MCF 10A (cell line): Measurements from ENCODE around the gene SLC44A3. TPM values are rescaled to one million over a fixed set of nuclear protein-coding genes. Genes with fewer than 3 reads are reported as not detected.

Experiments used
- BruUV-seq: library from RNA; stranded (reverse); fragments of 400-500 nt; replicated peaks from 2 replicates; lab custom pipeline; 2021; lab: Mats Ljungman, UMichigan
- CTCF ChIA-PET: fragments of 300-600 bp; sonication (Branson Sonifier 250); formaldehyde crosslinking; extraction: SDS; loops from one replicate; lab custom pipeline; 2021; ENCODE audit warnings: antibody characterized with exemption, inconsistent platforms; lab: Yijun Ruan, JAX
- POLR2A ChIA-PET: fragments of 300-600, 350-650 bp; sonication (Branson Sonifier 250); formaldehyde crosslinking; extraction: SDS; loops from one replicate; lab custom pipeline; 2020; ENCODE audit warnings: antibody characterized with exemption, inconsistent platforms; lab: Yijun Ruan, JAX
- DNase-seq: peaks from one replicate; pipeline ENCODE4 v3.0.0-alpha.2; 2018; ENCODE audit not compliant: unreplicated experiment
- H3K27ac Mint-ChIP-seq: one replicate; pipeline ENCODE4 v1.8.0; 2022; ENCODE audit warnings: mild to moderate bottlenecking, low read depth, mixed read lengths; ENCODE audit not compliant: unreplicated experiment
- H3K27me3 Mint-ChIP-seq: one replicate; pipeline ENCODE4 v1.8.0; 2022; ENCODE audit warnings: mixed read lengths; ENCODE audit not compliant: insufficient read depth, unreplicated experiment
- H3K36me3 Mint-ChIP-seq: one replicate; pipeline ENCODE4 v1.8.0; 2022; ENCODE audit warnings: mild to moderate bottlenecking, moderate library complexity, mixed read lengths; ENCODE audit not compliant: insufficient read depth, unreplicated experiment
- H3K4me1 Mint-ChIP-seq: one replicate; pipeline ENCODE4 v1.8.0; 2022; ENCODE audit warnings: mixed read lengths; ENCODE audit not compliant: insufficient read depth, unreplicated experiment
- H3K4me3 Mint-ChIP-seq: one replicate; pipeline ENCODE4 v1.8.0; 2022; ENCODE audit warnings: mild to moderate bottlenecking, moderate library complexity, mixed read lengths; ENCODE audit not compliant: unreplicated experiment
- H3K9me3 Mint-ChIP-seq: one replicate; pipeline ENCODE4 v1.8.0; 2022; ENCODE audit warnings: mixed read lengths; ENCODE audit not compliant: unreplicated experiment
- CTCF ChIP-seq: fragments of 200-600 bp; IDR thresholded peaks from one replicate; pipeline ENCODE4 v1.8.0; 2022; ENCODE audit warnings: antibody characterized with exemption, mild to moderate bottlenecking; ENCODE audit not compliant: unreplicated experiment
- intact Hi-C: fragments of 100-400 bp; cut with micrococcal nuclease; formaldehyde crosslinking; loops from 2 replicates; pipeline ENCODE4 v1.14.1; 2022
- total RNA-seq: library from RNA; stranded (reverse); gene quantifications from 2 replicates; pipeline ENCODE4 v1.2.3, GENCODE V29; 2022

Gene SLC44A3
- total RNA-seq, 1 experiment from 2014 or later: 2.8 TPM

DNA sequence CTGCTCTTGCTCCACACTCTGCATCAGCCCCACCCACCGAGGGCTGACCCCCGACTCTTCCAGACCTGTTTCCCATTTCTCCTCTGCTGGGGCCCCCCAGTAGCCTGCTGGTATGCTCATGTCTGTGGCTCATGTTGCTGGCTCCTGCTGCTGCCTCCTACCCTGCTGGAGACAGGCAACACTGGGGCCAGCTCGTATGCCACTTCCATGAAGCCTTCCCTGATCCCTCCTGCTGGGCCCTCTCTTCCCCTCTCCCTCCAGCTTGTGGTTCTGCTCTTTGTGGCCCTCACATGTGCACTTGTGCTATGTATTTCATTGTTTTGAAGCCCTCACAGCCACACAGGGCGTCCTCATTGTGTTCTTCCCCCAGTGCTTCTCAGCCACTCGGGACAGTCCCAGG, 66.2 kb downstream of the SLC44A3 start:
- POLR2A ChIA-PET: interaction anchor here (2.1 kb wide), 1 partner anchor 11 kb away, joined by 5 read pairs; no protein-coding TSS in a partner anchor
- BruUV-seq: no TSS peak
- Mint-ChIP-seq H3K36me3 (no peaks in the 10 kb centered on the region), H3K9me3 (no peaks in the 10 kb centered on the region), H3K4me3 (no peak overlapping the region), H3K27ac (no peak overlapping the region), H3K4me1 (peaks cover 9% of the 10 kb centered on the region), H3K27me3 (no peaks in the 10 kb centered on the region)
- no peak for DNase-seq
- intact Hi-C loops: no loop called here
- TF ChIP-seq CTCF: no peak
- CTCF ChIA-PET: interaction anchor here (1.0 kb wide), 1 partner anchor 22 kb away, joined by 6 read pairs; no protein-coding TSS in a partner anchor

DNA sequence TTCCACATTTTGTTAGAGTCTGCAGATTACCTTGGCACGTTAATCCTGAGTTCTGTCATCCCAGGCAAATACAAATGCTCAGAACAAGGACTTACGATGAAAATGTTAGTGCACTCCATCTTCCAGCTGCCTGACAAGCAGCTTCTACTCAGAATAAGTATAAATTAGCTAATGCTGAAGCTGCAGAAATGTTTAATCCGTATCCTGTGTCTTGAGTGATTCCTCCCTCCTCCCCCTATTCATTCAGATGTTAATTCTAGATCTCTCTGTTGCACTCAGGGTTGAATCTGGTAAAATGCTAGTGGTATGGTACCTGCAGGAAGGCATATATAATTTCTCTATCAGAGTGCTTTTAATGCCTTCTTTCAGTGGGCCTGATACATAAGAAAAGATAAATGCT, 66.9 kb downstream of the SLC44A3 start:
- ChIA-PET CTCF (interaction anchor here (1.0 kb wide), 1 partner anchor 23 kb away, joined by 6 read pairs; no protein-coding TSS in a partner anchor), POLR2A (interaction anchor here (0.8 kb wide), 1 partner anchor 26 kb away, joined by 3 read pairs; no protein-coding TSS in a partner anchor)
- no peak for DNase-seq
- BruUV-seq: no TSS peak
- Mint-ChIP-seq H3K27ac (no peak overlapping the region), H3K36me3 (no peaks in the 10 kb centered on the region), H3K4me1 (peaks cover 9% of the 10 kb centered on the region), H3K27me3 (no peaks in the 10 kb centered on the region), H3K9me3 (no peaks in the 10 kb centered on the region), H3K4me3 (no peak overlapping the region)
- intact Hi-C loops: no loop called here
- no peak for TF ChIP-seq CTCF

GRCh38 chr1:94887603-94888171, 67.5 kb downstream of the SLC44A3 start:
- CTCF ChIA-PET: no interaction called here
- Mint-ChIP-seq H3K4me1 (peaks cover 9% of the 10 kb centered on the region), H3K27me3 (no peaks in the 10 kb centered on the region), H3K4me3 (no peak overlapping the region), H3K9me3 (no peaks in the 10 kb centered on the region), H3K36me3 (no peaks in the 10 kb centered on the region), H3K27ac (no peak overlapping the region)
- intact Hi-C loops: no loop called here
- POLR2A ChIA-PET: interaction anchor here (0.8 kb wide), 1 partner anchor 27 kb away, joined by 3 read pairs; no protein-coding TSS in a partner anchor
- TF ChIP-seq CTCF: no peak
- BruUV-seq: no TSS peak
- DNase-seq: no peak

DNA sequence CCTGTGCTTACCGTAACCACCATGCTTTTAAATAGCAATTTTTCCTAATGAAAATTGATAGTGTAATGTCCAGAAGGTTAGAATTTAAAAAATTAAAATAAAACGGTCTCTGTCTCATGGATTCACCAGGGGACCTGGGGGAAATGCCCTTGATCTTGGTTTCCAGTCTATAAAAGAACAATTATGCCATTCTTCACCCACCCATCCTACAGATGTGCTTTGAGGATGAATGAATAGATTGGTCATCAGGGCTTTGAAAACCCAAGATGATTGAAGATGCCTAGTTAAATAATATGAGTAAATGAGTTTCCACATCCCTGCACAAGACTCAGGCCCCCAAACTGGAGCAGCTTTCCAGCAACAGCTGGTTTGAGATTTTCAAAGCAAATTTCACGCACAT, 68.0 kb downstream of the SLC44A3 start:
- DNase-seq: no peak
- H3K4me1 Mint-ChIP-seq: peaks cover 9% of the 10 kb centered on the region
- TF ChIP-seq CTCF: no peak
- no peak overlapping the region for H3K27ac Mint-ChIP-seq
- H3K27me3 Mint-ChIP-seq: no peaks in the 10 kb centered on the region
- intact Hi-C loops: no loop called here
- CTCF ChIA-PET: no interaction called here
- POLR2A ChIA-PET: no interaction called here
- H3K36me3 Mint-ChIP-seq: no peaks in the 10 kb centered on the region
- no peaks in the 10 kb centered on the region for H3K9me3 Mint-ChIP-seq
- no peak overlapping the region for H3K4me3 Mint-ChIP-seq
- BruUV-seq: no TSS peak
